Measurements from ENCODE around the gene BTBD2.
A peak's percentile ranks its signal among the peaks of the same experiment; 100 is the strongest.

The BTBD2 gene

GRCh38 chr19:2050349-2050990 lies 35.0 kb upstream of the BTBD2 start:
- no peak for DNase-seq

GRCh38 chr19:2049741-2050348 lies 34.3 kb upstream of the BTBD2 start:
- DNase-seq = peak; percentile 52 to 66

DNA sequence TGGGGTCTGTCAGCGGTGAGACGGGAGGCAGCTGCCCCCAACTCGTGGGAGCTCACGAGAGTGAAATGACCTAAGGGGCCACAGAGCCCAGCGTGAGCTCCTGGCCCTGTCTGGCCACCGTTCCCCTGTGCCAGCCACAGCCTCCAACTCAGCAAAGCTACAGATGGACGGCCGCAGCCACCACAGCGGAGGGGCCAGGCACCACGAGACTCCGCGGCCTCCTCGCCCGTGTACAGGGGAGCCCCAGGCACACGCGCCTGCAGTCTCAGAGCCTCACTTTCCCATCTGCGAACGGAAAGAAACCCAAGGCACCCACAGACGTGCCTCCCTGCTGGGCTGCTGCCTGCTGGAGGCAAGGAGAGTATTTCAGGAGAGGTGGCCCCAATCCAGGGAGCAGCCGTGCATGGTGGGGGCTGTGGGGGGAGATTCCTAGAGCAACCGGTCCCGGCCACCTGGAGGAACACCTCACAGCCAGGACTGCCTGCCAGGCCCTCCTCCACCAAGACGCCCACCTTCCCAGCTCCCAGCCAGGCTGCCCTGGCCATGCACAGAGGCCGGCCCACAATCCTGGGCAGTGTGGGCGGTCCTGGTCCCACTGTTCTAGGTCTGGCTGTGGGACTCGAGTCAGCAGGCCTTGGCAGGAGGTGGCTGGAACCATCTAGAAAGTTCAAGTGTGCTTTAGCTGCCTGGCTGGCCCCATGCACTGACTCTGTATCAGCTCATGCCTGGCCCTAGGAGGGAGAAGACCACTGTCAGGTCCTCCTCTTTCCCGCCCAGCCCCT lies 33.6 kb upstream of the BTBD2 start:
- DNase-seq = no peak

GRCh38 chr19:2048104-2048958 lies 32.8 kb upstream of the BTBD2 start:
- DNase-seq = no peak

DNA sequence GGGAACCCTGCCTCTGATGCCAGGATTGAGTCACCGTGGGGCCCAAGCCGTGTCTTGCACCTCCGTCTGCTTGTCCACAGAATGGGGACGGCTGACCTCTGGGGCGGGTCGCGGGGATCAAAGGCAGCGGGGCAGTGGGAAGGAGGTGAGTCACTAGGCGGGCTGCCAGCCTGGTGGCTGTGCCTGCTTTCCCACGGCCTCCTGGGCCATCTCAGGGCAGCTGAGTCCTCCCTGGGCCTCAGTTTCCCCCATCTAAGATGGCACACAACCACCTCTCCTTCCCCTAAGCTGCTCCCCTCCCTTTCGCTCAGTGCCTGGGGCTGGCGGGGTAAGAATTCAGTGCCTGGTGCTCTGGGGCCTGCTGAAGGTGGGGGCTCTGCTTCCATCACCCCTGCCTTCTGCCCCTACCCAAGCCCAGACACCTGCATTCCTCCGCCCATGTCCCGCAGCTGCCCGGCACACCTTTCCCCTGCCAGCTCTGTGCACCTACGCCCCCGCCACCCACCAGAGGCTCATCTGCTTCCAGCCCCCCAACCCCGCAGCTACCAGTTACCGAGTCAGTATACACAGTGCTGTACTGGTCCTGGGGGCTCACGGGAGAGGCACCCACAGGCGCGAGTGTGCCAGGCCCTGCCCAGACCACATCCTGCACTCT lies 32.1 kb upstream of the BTBD2 start:
- DNase-seq = no peak

DNA sequence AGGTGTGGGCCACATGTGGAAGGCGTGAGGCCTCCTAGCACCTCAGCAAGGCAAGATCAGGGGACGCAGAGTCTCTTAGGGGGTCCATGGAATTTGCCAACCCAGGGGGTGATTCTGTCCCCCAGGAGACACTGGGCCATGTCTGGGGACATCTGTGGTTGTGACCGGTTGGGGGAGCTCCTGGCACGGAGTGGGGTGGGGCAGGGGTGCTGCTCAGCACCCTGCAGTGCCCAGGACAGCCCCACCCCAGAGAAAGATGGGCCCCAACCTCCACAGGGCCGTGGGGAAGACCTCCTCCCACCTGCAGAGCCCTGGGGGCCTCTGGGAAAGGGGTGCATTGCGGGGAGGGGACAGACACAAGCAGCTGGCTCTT lies 31.5 kb upstream of the BTBD2 start:
- no peak for DNase-seq

DNA sequence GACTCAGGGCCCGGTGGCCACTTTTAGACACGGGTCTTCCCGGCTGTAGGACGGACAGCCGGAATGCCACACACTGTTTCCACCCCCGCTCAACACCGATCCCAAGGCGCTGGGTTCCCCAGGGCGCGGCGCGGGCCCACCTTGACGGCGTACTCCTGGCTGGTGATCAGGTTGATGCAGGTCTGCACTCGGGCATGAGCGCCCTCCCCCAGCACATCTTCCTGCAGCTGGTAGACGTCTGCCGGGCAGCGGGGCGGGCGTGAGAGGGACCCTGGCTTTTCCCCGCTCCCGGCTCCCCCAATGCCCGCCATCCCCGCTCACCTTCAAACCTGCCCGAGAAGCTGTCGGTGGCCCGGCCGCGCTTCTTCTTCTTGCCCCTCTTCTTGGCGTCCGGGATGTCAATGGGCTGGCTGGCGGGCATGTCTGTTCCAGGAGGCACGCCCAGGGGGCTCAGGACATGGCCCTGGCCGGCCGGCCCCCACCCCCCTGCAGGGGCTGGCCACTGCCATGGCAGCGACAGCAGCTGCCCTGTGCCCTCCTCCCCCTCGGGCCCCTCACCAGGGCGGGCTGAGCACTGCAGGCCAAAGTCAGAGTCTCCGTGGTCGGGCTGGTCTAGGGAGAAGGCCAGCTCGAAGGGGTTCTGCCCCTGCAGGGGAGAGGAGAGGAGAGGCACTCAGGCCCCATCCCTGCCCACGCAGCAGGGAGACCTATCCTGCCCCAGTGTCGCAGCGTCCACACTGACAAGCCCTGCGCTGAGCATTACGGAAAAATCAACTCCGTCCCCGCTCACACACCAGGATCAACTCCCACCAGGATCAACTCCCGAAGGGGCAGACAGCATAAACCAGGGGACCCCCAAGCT lies 30.8 kb upstream of the BTBD2 start:
- DNase-seq = no peak

DNA sequence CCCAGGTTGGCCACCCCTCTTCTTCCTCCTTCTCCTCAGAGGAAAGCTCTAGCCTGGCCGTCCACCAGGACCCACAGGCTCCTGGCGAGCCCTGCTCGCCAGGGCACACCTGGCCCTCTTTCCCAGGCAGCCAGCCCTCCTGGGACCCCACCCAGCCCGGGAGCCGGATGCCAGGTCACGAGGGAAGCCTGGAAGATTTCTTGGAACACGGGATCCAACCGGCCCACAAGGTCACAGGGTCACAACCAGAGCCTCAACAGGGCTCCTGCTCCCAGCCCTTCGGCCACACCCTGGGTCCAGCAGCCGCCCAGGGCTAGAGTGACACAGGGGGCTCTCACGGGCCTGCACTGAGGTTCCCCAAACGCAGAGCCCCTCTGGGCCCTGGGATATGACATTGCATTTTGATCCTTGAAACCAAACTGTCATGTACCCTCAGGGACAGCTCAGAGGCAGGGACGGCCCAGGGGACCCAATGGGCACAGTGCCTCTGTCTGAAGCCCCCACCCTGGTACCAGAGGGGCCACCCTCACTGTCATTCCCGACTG lies 30.1 kb upstream of the BTBD2 start:
- no peak for DNase-seq

DNA sequence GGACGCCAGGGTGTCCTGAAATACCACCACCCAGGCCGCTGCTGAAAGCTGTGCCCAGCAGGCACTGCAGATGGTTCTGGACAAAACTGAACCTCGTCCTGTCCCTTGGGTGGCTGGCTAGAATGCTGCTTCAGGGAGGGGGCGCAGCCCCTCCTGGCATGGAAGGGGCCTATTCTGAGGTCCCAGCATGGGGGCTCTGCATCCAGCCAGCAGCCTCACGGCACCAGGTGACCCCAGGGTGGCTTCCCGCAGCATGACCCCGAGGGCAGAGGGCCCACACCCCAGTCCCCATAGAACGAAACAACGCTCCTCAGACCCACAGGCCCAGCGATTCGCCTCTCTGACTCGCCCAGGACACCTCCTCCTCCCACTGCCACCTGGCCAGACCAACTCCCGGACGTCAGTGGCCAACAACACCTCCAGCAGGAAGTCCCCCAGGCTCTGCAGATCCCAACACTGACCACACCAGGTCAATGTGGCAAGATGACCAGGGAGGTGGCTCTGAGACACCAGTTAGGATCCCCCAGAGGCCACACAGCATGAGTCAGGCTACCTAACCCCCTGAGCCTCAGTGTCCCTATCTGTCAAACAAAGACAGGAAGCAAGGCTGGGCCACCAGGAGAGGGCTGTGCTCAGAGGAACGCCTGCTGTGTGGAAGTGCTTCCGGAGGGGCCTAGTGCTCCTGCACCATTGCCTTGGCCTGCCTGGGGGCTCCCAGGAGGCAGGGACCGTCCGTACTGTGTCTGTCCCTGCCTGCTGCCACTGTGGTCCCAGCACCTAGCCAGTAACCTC lies 29.4 kb upstream of the BTBD2 start:
- no peak for DNase-seq

DNA sequence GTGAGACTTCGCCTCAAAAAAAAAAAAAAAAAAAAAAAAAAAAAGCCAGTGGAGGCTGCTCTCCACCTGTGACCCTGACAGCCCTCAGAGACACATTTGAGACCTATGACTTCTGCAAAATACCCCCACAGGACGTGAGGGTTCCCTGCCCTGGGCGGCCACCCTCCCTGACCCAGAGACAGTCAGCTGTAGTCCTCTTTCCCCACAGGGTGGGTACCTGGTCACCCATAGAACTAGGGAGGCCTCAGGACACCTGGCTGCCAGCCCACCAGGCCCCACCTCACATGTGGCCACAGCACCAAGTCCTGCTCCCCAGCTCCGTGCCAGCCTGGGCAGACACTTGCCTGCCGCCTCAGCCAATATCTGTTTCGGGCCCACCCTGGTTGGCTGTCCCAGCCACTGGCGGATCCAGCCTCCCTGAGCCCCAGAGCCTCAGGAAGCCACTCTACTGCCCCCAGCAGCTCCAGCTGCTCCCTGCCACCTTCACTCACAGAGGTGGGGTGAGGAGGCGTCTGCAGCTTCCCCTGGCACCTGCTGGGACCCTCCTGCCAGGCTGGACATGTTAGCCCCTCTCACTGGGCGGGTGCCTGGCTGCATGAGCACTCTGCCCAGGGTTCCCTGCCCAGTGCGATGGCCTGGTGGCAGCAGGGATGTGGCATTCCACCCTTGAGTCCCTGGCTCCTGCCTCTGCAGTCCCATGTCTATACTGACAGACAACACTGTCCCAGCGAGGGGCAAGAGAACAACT lies 28.6 kb upstream of the BTBD2 start:
- no peak for DNase-seq

- no peak for DNase-seq
Measured at GRCh38 chr19:2043251-2043641, 27.7 kb upstream of the BTBD2 start.

DNA sequence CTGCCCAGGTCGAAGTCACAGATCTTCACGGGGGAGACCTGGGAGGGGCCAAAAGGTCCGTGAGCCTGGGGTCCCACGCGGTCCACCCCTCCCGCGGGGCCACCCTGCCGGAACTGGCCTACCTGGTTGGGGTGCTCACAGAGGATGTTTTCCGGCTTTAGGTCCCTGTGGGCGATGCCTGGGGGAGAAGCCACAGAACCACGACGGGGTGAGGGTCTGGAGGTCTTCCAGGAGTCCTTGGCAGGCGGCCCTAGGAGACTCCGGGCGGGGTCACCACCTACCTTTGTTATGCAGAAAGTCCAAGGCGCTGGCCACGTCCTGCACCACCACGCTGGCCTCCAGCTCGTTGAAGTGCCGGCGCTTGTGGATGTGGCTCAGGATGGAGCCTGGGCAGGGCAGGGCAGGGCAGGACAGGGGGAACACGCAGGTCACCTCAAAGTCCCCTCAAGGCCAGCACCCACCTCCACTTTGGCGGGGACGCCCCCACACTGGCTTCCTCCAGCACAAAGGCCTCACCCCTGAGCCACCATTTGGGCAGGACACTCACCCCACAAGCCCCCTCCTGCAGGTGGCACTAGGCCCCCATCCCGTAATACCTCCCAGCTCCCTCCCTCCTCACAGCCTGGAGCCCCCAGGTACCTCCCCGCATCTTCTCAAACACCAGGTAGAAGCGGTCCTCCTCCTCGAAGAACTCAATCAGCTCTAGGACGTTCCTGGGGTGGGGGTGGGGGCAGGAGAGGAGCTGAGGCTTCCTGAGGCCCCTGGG lies 27.2 kb upstream of the BTBD2 start:
- no peak for DNase-seq

DNA sequence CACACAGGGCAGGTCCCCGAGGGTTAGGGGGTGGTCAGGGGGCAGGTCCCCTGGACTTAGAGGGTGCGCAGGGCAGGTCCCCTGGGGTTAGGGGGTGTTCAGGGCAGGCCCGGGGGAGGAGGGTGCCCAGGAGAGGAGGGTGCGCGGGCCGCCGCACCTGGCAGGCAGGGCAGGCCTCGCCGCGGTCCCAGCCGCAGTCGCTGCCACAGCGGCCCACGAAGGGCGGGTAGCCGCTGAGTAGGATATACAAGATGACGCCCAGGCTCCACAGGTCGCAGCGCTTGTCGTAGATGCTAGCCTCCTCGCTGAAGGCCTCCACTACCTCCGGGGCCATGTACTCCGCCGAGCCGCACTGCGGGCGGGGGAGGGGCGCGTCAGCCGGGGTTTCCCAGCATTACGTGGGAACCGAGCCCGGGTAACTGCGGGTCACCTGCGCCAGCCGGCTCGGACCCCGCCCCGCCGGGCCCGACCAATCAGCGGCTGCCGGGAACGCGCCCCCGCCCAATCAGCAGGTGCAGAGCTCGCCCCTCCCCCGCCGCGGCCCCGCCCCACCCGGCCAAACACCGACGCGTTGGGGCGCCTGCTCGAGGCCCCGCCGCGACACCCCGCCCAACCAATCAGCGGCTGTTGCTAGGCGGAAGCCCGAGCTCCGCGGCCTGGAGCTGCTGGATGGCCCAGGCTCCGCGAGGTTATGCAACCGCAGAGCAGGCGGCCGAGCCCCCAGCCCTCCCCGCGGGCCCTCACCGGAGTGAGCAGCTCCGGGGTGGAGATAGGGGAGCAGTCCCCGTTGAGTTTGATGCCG lies 26.4 kb upstream of the BTBD2 start:
- DNase-seq = peak; percentile 96 to 98

- no peak for DNase-seq
Measured at GRCh38 chr19:2041433-2041682, 25.8 kb upstream of the BTBD2 start.

DNA sequence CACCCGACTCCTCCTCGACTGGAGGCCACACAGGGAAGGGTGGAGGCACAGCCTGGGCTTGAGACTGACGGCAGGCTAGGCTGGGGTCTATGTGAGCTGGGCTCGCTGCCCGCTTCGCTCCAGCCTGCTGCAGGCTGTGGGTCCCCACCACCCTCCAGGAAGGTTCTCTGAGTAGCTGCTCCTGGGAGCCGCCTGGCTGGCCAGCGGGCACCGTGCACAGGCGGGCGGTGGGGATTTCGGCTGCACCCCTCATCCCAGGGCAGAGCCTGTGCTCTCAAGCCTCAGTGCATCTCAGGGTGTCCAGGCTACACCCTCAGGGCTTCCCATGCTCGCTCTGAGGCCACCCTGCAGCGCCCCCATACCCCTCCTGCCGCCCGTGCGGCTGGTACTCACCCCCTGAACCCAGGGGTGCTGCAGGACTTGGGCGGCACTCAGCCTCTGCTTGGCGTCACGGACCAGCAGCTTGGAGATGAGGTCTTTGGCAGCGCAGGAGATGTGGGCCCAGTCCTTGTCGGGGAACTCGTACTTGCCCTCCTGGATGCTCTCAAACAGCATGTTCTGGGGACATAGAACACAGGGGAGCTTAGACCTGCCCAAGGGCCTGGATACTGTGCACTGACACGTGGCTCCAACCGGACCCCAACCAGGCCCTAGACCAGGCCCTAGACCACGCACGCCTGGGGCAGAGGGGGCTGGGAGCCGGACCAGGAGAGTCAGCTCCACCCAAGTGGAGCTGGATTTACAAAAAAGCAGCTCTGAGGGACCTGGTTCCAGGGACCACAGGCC lies 25.3 kb upstream of the BTBD2 start:
- DNase-seq = no peak

- no peak for DNase-seq
Measured at GRCh38 chr19:2039959-2040646, 24.6 kb upstream of the BTBD2 start.
